Testis (tissue), 3 donors: ENCODE measurements around the gene IL17REL. TPM values are rescaled to one million over a fixed set of nuclear protein-coding genes. Genes with fewer than 3 reads are reported as not detected.

Experiments used
- DNase-seq: peaks from one replicate; pipeline ENCODE4 v3.0.0-alpha.2; 2019
- H3K27ac ChIP-seq, 2 donors: fragments of 200-600 bp; sonication (generic); one replicate each; pipeline ENCODE4 v1.5.1; 2019
- H3K27me3 ChIP-seq: fragments of 200-600 bp; sonication (generic); one replicate; pipeline ENCODE4 v1.5.1; 2019
- H3K36me3 ChIP-seq: fragments of 200-600 bp; sonication (generic); one replicate; pipeline ENCODE4 v1.5.1; 2017; ENCODE audit warnings: low read depth; ENCODE audit errors: missing control alignments
- H3K4me1 ChIP-seq: fragments of 200-600 bp; sonication (generic); one replicate; pipeline ENCODE4 v1.5.1; 2019
- H3K4me3 ChIP-seq, 2 donors: fragments of 200-600 bp; sonication (generic); one replicate each; pipeline ENCODE4 v1.5.1; 2017 to 2019
- H3K9me3 ChIP-seq: fragments of 200-600 bp; sonication (generic); one replicate; pipeline ENCODE4 v1.5.1; 2017
- POLR2A ChIP-seq: fragments of 450-650 bp; IDR thresholded peaks from one replicate; pipeline ENCODE4 v1.6.1; 2017; ENCODE audit warnings: antibody characterized with exemption, mild to moderate bottlenecking, moderate library complexity
- WGBS, 2 donors: methylation state at CpG; one replicate each; pipeline ENCODE4 v1.1.5; 2018; 5-methylcytosine and 5-hydroxymethylcytosine counted together
- intact Hi-C: fragments of 100-400 bp; cut with DNase I; formaldehyde crosslinking; loops from one replicate; pipeline ENCODE4 v1.15.1; 2023; ENCODE audit warnings: low total_unique reads
- polyA plus RNA-seq: library from polyadenylated mRNA; stranded (reverse); fragments of 350-450 nt; fragmentation: Illumina TruSeq; extraction: RNeasy Lipid Tissue Mini Kit (QIAGEN cat#74804); gene quantifications from one replicate; pipeline ENCODE4 v1.2.3, GENCODE V29; 2014; ENCODE audit warnings: low read depth, low replicate concordance; ENCODE audit not compliant: insufficient read depth
- total RNA-seq, 2 donors: library from RNA; depleted of rRNA; stranded (reverse); fragments of >200 nt; gene quantifications; one replicate each; pipeline ENCODE4 v1.2.3, GENCODE V29; 2016
- TF ChIP-seq, protein P1 (sequence below), 3 experiments: fragments of 450-650 bp in 2 of 3; fragments of 200-600 bp in 1 of 3; sonication (generic) in 1 of 3; IDR thresholded peaks; one replicate each; pipeline ENCODE4 v1.5.1; 2016 to 2019; ENCODE audit warnings: antibody characterized with exemption in 3 of 3, mild to moderate bottlenecking in 2 of 3, moderate library complexity in 1 of 3

Gene IL17REL
- total and polyA plus RNA-seq, 3 donors from 2014 or later, result 0.25 to 0.55 (median 0.30) TPM

DNA sequence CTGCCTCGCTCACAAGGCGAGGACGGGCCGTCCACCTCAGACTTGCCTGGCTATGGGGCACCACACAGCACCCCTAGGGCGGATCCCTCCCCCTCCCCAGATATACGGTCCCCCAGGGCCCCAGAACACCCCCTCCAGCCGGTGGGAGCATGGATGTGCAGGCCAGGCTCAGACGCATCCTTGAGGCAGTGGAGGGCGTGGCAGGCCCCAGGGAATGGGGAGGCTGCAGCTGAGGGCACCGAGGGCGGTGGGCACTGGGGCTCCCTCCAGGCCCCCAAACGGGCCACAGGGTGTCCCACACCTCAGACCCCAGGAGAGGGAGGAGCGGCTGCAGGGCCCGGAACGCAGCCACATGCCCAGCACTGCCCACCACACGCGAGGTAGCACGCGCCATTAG is 33.5 kb upstream of the IL17REL start:
- H3K4me3 ChIP-seq, result no peak overlapping the region
- intact Hi-C loops, result no loop called here
- H3K27ac ChIP-seq, result no peak overlapping the region
- H3K36me3 ChIP-seq, result no peaks in the 10 kb centered on the region
- H3K9me3 ChIP-seq, result no peaks in the 10 kb centered on the region
- WGBS, 2 donors, result 78 to 79% methylated on average over 10 to 19 of the region's 19 CpGs
- no peak for DNase-seq
- TF ChIP-seq, protein P1, sequence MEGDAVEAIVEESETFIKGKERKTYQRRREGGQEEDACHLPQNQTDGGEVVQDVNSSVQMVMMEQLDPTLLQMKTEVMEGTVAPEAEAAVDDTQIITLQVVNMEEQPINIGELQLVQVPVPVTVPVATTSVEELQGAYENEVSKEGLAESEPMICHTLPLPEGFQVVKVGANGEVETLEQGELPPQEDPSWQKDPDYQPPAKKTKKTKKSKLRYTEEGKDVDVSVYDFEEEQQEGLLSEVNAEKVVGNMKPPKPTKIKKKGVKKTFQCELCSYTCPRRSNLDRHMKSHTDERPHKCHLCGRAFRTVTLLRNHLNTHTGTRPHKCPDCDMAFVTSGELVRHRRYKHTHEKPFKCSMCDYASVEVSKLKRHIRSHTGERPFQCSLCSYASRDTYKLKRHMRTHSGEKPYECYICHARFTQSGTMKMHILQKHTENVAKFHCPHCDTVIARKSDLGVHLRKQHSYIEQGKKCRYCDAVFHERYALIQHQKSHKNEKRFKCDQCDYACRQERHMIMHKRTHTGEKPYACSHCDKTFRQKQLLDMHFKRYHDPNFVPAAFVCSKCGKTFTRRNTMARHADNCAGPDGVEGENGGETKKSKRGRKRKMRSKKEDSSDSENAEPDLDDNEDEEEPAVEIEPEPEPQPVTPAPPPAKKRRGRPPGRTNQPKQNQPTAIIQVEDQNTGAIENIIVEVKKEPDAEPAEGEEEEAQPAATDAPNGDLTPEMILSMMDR (IDR thresholded peaks at IDR 0.05), result no peak
- no peak for TF ChIP-seq POLR2A
- H3K4me1 ChIP-seq, result no peaks in the 10 kb centered on the region
- H3K27me3 ChIP-seq, result no peaks in the 10 kb centered on the region

DNA sequence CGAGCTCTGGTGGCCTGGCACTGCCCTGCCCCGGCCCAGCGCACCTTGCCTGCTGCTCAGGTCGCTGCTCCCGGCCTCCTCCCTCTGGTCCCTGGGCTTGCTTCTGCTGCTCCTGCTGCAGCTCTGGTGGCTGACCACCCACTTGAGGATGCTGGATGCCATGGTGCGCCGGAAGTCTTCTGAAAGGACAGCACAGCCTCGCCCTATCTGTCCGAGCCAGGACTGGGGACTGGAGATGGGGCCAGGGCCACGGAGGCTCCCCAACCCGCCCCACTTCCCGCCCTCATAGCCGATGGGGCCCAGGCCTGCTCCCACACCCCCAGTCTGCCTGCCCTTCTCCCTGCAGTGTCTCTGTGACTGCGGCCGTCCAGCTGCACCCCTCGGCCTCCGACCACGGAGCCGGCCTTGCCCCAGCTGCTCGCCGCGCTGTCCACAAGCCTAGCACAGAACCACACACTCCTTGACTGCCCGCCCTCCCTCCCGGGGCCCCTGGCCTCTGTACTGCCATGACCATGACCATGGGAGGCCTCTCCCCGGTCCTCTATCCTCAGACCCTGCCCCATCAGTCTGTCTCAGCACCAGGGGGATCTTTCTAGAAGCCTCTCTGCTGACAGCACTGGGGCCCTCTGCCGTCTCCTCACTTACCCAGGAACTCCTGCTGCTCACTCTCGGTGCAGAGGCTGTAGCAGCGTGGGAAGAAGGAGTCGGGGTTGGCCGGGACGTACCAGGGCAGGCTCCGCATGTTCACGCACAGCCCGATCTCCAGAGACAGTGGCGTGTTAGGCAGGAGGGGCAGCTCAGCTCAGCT is 32.9 kb upstream of the IL17REL start:
- no peak overlapping the region for H3K4me3 ChIP-seq
- intact Hi-C loops, result no loop called here
- no peak for DNase-seq
- no peaks in the 10 kb centered on the region for H3K9me3 ChIP-seq
- TF ChIP-seq POLR2A, result no peak
- TF ChIP-seq, protein P1 (IDR thresholded peaks at IDR 0.05), result no peak
- H3K36me3 ChIP-seq, result no peaks in the 10 kb centered on the region
- no peaks in the 10 kb centered on the region for H3K27me3 ChIP-seq
- H3K4me1 ChIP-seq, result no peaks in the 10 kb centered on the region
- 78 to 85% methylated on average over 10 to 35 of the region's 35 CpGs for WGBS, 2 donors
- H3K27ac ChIP-seq, result no peak overlapping the region

DNA sequence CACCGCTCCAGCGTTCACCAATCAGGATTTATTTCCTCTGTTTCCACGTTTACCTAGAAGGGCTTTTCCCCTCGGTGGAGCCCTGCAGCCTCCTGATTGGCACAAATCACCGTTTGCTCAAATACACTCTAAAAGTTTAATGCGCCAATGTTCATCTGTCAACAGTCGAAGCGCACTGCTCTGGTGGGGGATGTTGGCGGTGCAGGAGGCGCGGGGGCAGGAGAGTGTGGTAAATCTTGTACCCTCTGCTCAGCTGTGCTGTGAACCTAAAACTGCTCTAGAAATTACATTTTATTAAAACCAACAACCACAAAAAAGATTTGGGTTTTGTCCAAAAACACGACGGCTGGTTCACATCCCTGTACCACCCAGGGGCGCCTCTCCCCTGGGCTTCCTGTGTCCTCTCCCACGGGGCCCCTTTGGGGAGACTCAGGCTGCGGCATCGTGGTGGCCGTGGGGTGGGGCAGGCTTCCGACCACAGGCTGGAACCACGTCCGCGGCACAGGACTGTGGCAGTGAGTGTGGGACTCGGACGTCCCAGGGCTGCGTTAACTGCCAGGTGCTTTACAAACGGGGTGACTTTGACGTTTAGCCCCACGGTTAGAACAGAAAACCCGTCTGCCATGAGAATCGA is 32.0 kb upstream of the IL17REL start:
- H3K27me3 ChIP-seq, result no peaks in the 10 kb centered on the region
- no peaks in the 10 kb centered on the region for H3K9me3 ChIP-seq
- H3K4me3 ChIP-seq, result no peak overlapping the region
- TF ChIP-seq, protein P1 (IDR thresholded peaks at IDR 0.05), result no peak
- TF ChIP-seq POLR2A, result no peak
- H3K27ac ChIP-seq, result no peak overlapping the region
- H3K36me3 ChIP-seq, result no peaks in the 10 kb centered on the region
- 78 to 82% methylated on average over 26 to 30 of the region's 30 CpGs for WGBS, 2 donors
- H3K4me1 ChIP-seq, result no peaks in the 10 kb centered on the region
- DNase-seq, result no peak
- intact Hi-C loops, result no loop called here

DNA sequence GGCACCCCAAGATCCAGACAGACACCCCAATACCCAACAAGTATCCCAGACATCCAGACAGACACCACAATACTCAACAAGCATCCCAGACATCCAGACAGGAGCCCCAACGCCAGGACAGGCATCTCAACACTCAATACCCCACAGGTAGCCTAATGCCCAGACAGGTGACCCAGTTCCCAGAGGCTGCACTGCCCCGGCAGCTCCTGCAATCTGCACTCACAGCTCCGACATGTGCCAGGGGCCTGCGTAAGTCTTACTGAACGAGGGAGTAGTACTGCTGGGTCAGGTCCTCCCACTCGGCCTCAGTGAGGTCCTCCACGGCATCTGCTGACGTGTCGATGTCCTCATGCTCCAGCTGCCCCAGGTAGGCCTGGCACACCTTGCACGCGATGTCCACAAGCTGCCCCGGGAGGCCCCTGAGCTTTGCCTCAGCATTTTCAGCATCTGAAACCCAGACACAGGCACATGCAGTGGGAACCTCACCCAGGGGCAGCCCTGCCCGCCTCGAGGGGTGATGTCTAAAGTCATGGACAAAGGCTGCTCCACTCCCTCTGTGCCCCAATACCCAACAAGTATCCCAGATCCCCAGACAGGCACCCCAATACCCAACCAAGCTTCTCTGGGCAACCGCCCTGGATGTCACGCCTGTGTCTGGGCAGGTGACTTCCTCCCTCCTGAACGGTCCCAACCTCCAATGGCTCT is 28.9 kb upstream of the IL17REL start:
- H3K9me3 ChIP-seq, result no peaks in the 10 kb centered on the region
- no peaks in the 10 kb centered on the region for H3K4me1 ChIP-seq
- no peak overlapping the region for H3K4me3 ChIP-seq
- TF ChIP-seq POLR2A, result no peak
- TF ChIP-seq, protein P1 (IDR thresholded peaks at IDR 0.05), result no peak
- H3K27me3 ChIP-seq, result no peaks in the 10 kb centered on the region
- H3K27ac ChIP-seq, result no peak overlapping the region
- no peak for DNase-seq
- intact Hi-C loops, result no loop called here
- WGBS, 2 donors, result 84 to 93% methylated on average over 4 to 17 of the region's 17 CpGs
- H3K36me3 ChIP-seq, result no peaks in the 10 kb centered on the region
